K562 (cell line): ENCODE measurements around the gene ADM5. TPM values are rescaled to one million over a fixed set of nuclear protein-coding genes. Genes with fewer than 3 reads are reported as not detected.
A peak's percentile ranks its signal among the peaks of the same experiment; 100 is the strongest.

Experiments
- ATAC-seq: fragments of 200-7000 bp; cut with Tn5 transposase; 3 replicates; pipeline ENCODE4 v1.9.1; 2020; ENCODE audit warnings: moderate library complexity
- BruUV-seq: library from RNA; stranded (reverse); fragments of 400-500 nt; replicated peaks from 2 replicates; lab custom pipeline; 2021; lab: Mats Ljungman, UMichigan
- CTCF ChIA-PET: fragments of 300-600 bp; formaldehyde crosslinking; extraction: SDS; loops from one replicate; lab custom pipeline; 2021; ENCODE audit warnings: low intra/inter-chr PET ratio; lab: Yijun Ruan, JAX
- POLR2A ChIA-PET: fragments of 300-600, 350-650 bp; sonication (Branson Sonifier 250); formaldehyde crosslinking; extraction: SDS; loops from one replicate; lab custom pipeline; 2021; ENCODE audit warnings: antibody characterized with exemption, inconsistent platforms; lab: Yijun Ruan, JAX
- DNase-seq, 4 experiments: peaks; one replicate each; pipeline versions ENCODE4 v3.0.0 to v3.0.0-alpha.2; 2011 to 2018; ENCODE audit warnings: low spot score in 3 of 4, mixed read lengths in 3 of 4; ENCODE audit errors: extremely low read depth in 1 of 4
- FAIRE-seq: peaks from 2 replicates; lab custom pipeline; 2011; peaks lifted over from hg19 to GRCh38; lab: Jason Lieb, UNC
- H2AFZ ChIP-seq: 2 replicates; pipeline ENCODE4 v1.6.0; 2011; ENCODE audit warnings: low read depth, low read length, control low read depth, inconsistent platforms
- H3K27ac ChIP-seq: fragments of 200-600 bp; 3 replicates; pipeline ENCODE4 v1.8.0; 2011; ENCODE audit warnings: low read depth, mild to moderate bottlenecking, control low read depth, inconsistent platforms, low read length, moderate library complexity, mixed read lengths; ENCODE audit errors: extremely low read depth
- H3K27me3 ChIP-seq, 2 experiments: fragments of 300-600 bp in 1 of 2; 2 replicates in 1 of 2; 3 replicates in 1 of 2; pipeline versions ENCODE4 v1.6.0 to v1.8.0; 2011; ENCODE audit warnings: inconsistent platforms in 2 of 2, low read length in 2 of 2, mild to moderate bottlenecking in 1 of 2, mixed read lengths in 1 of 2, moderate library complexity in 1 of 2; ENCODE audit not compliant: control insufficient read depth in 2 of 2, insufficient read depth in 2 of 2
- H3K36me3 ChIP-seq: fragments of 300-600 bp; 3 replicates; pipeline ENCODE4 v1.8.0; 2011; ENCODE audit warnings: mild to moderate bottlenecking, low read length, inconsistent platforms; ENCODE audit not compliant: control insufficient read depth, insufficient read depth
- H3K4me1 ChIP-seq, 2 experiments: fragments of 200-600 bp in 1 of 2; replicated peaks in 1 of 2; 2 replicates in 1 of 2; 3 replicates in 1 of 2; pipeline versions ENCODE4 v1.5.1 to v1.8.0; 2011; ENCODE audit warnings: inconsistent platforms in 2 of 2, low read length in 2 of 2, mild to moderate bottlenecking in 1 of 2, mixed read lengths in 1 of 2, moderate library complexity in 1 of 2; ENCODE audit not compliant: control insufficient read depth in 2 of 2, insufficient read depth in 2 of 2
- H3K4me2 ChIP-seq: 2 replicates; pipeline ENCODE4 v1.6.1; 2011; ENCODE audit warnings: low read length, control low read depth, inconsistent platforms, mixed read lengths; ENCODE audit not compliant: insufficient read depth
- H3K4me3 ChIP-seq: fragments of 200-600 bp; sonication (generic), shearing (Covaris generic); 2 replicates; pipeline ENCODE4 v1.5.1; 2016; ENCODE audit warnings: control low read depth, inconsistent platforms
- H3K79me2 ChIP-seq: fragments of 200-600 bp; 3 replicates; pipeline ENCODE4 v1.8.0; 2011; ENCODE audit warnings: low read length, inconsistent platforms; ENCODE audit not compliant: control insufficient read depth, insufficient read depth
- H3K9ac ChIP-seq, 2 experiments: 2 replicates each; pipeline versions ENCODE4 v1.6.0 to v1.6.1; 2011; ENCODE audit warnings: low read depth in 2 of 2, low read length in 2 of 2, control low read depth in 1 of 2, inconsistent platforms in 1 of 2, mild to moderate bottlenecking in 1 of 2, mixed read lengths in 1 of 2; ENCODE audit not compliant: insufficient read depth in 1 of 2
- H3K9me1 ChIP-seq: one replicate; pipeline ENCODE4 v1.6.0; 2011; ENCODE audit warnings: inconsistent platforms, mild to moderate bottlenecking, low read length, moderate library complexity; ENCODE audit not compliant: control insufficient read depth, insufficient read depth
- H3K9me3 ChIP-seq: replicated peaks from 2 replicates; pipeline ENCODE4 v1.5.1; 2011; ENCODE audit warnings: low read depth, low read length, inconsistent platforms; ENCODE audit not compliant: control insufficient read depth, insufficient read depth
- H4K20me1 ChIP-seq: replicated peaks from 2 replicates; pipeline ENCODE4 v1.6.1; 2011; ENCODE audit warnings: low read length, inconsistent platforms, mixed read lengths; ENCODE audit not compliant: control insufficient read depth, insufficient read depth
- POLR2AphosphoS2 ChIP-seq: IDR thresholded peaks from 2 replicates; pipeline ENCODE4 v1.6.1; 2012; ENCODE audit warnings: low read length, improper control_type of control experiment
- POLR2G ChIP-seq: fragments of 200-400 bp; formaldehyde crosslinking; IDR thresholded peaks from 2 replicates; pipeline ENCODE4 v1.6.1; 2017; ENCODE audit warnings: low read depth, mild to moderate bottlenecking, antibody characterized with exemption, low read length, moderate library complexity
- RBM22 ChIP-seq: fragments of 200-400 bp; formaldehyde crosslinking; IDR thresholded peaks from 2 replicates; pipeline ENCODE4 v1.6.1; 2018; ENCODE audit warnings: low read length, low read depth; ENCODE audit not compliant: poor library complexity, severe bottlenecking
- WGBS: fragments of 100-300 bp; shearing (Covaris generic); methylation state at CpG from one replicate; pipeline ENCODE4 v1.1.6; 2016; ENCODE audit warnings: low coverage, mixed read lengths; ENCODE audit not compliant: insufficient coverage; ENCODE audit errors: missing lambda C conversion rate; 5-methylcytosine and 5-hydroxymethylcytosine counted together
- in situ Hi-C: fragments of 300-500 bp; cut with MboI; formaldehyde crosslinking; loops from 4 replicates; pipeline ENCODE4 v1.15.0; 2018; ENCODE audit warnings: inconsistent platforms, mixed read lengths
- intact Hi-C: fragments of 100-400 bp; cut with micrococcal nuclease; formaldehyde crosslinking; loops from 2 replicates; pipeline ENCODE4 v1.14.2; 2022
- polyA plus RNA-seq, 8 experiments: library from polyadenylated mRNA; depleted of rRNA in 4 of 8; stranded (reverse) in 5 of 8; unstranded in 3 of 8; fragments of >200 nt; fragmentation: Nextera tagmentation in 2 of 8; fragmentation: Illumina TruSeq in 1 of 8; extraction: Ambion mirVana in 2 of 8; extraction: Trizol in 1 of 8; gene quantifications; 2 replicates each; pipeline versions ENCODE4 v1.2.1 to v1.2.3, GENCODE V29; 2011 to 2014; ENCODE audit warnings: inconsistent platforms in 1 of 8, missing spikeins in 1 of 8
- total RNA-seq, 7 experiments: library from RNA; depleted of rRNA in 6 of 7; stranded (reverse); fragments of >200 nt in 6 of 7; fragmentation: Illumina TruSeq in 2 of 7; extraction: Trizol in 2 of 7; gene quantifications; 2 replicates each; pipeline versions ENCODE4 v1.2.1 to v1.2.3, GENCODE V29; 2011 to 2021; ENCODE audit warnings: low replicate concordance in 1 of 7

The ADM5 gene
- total and polyA plus RNA-seq, 9 of the 15 experiments (the other 6 are each of a cell fraction or from before 2014, with no cell fraction given), result 0.13 to 8.4 (median 2.0) TPM; not detected in 1

- ATAC-seq (no peak), DNase-seq (no peak)
- no peaks in the 10 kb centered on the region for H3K27me3 ChIP-seq
- TF ChIP-seq POLR2G (peak; percentile 57; the same call in 1 of the 2 replicates), RBM22 (peak; percentile 52), POLR2AphosphoS2 (no peak)
- TF ChIP-seq, all 486 proteins: peak for 2
- peaks cover 0 to 22% of the 10 kb centered on the region in 2 experiments; a peak in 2 of 5 replicates for H3K4me1 ChIP-seq
- TSS peak; percentile 48 for BruUV-seq
- peaks cover 94% of the 10 kb centered on the region; the same call in 2 of the 3 replicates for H3K36me3 ChIP-seq
- H2AFZ ChIP-seq, result no peak overlapping the region
- H3K9ac ChIP-seq, result peak overlapping the region in 1 of 2 experiments; percentile 74; a peak in 2 of 4 replicates
- H3K9me1 ChIP-seq, result peaks cover 2% of the 10 kb centered on the region
- in situ Hi-C loops (no loop called here), intact Hi-C loops (no loop called here)
- H3K27ac ChIP-seq, result no peak overlapping the region
- FAIRE-seq, result no peak
- ChIA-PET POLR2A (interaction anchor here (0.6 to 4.8 kb wide), 5 partner anchors 8 to 202 kb away, joined by 3 to 28 read pairs (median 6); partner anchors contain the start of genes BCL2L12, IRF3, RRAS and SCAF1), CTCF (no interaction called here)
- H4K20me1 ChIP-seq, result 0 out of 2 replicates have a peak, but pooled peaks cover 14% of the 10 kb centered on the region
- 0 out of 2 replicates have a peak, but pooled peaks cover 2% of the 10 kb centered on the region for H3K9me3 ChIP-seq
- no peak overlapping the region for H3K4me2 ChIP-seq
- peaks cover 1% of the 10 kb centered on the region; the same call in 2 of the 3 replicates for H3K79me2 ChIP-seq
- WGBS, result 85% methylated on average over 12 of the region's 15 CpGs
- H3K4me3 ChIP-seq, result no peak overlapping the region
Observed at GRCh38 chr19:49658139-49658517, 31.3 kb upstream of the ADM5 start.
